K562 (cell line): ENCODE measurements around the gene FGFRL1. TPM values are rescaled to one million over a fixed set of nuclear protein-coding genes. Genes with fewer than 3 reads are reported as not detected.

Experiments used
- HMGN3 ChIP-seq: IDR thresholded peaks from 2 replicates; pipeline ENCODE4 v1.6.1; 2011; ENCODE audit warnings: borderline replicate concordance, low read depth, mild to moderate bottlenecking, mixed read lengths, low read length; ENCODE audit not compliant: insufficient read length; ENCODE audit errors: extremely low read depth
- RCOR1 ChIP-seq, 2 experiments: IDR thresholded peaks; 2 replicates each; pipeline ENCODE4 v1.6.1; 2012; ENCODE audit warnings: low read depth in 2 of 2, low read length in 2 of 2, borderline replicate concordance in 1 of 2, improper control_type of control experiment in 1 of 2
- polyA plus RNA-seq, 8 experiments: library from polyadenylated mRNA; depleted of rRNA in 4 of 8; stranded (reverse) in 5 of 8; unstranded in 3 of 8; fragments of >200 nt; fragmentation: Nextera tagmentation in 2 of 8; fragmentation: Illumina TruSeq in 1 of 8; extraction: Ambion mirVana in 2 of 8; extraction: Trizol in 1 of 8; gene quantifications; 2 replicates each; pipeline versions ENCODE4 v1.2.1 to v1.2.3, GENCODE V29; 2011 to 2014; ENCODE audit warnings: inconsistent platforms in 1 of 8, missing spikeins in 1 of 8
- total RNA-seq, 7 experiments: library from RNA; depleted of rRNA in 6 of 7; stranded (reverse); fragments of >200 nt in 6 of 7; fragmentation: Illumina TruSeq in 2 of 7; extraction: Trizol in 2 of 7; gene quantifications; 2 replicates each; pipeline versions ENCODE4 v1.2.1 to v1.2.3, GENCODE V29; 2011 to 2021; ENCODE audit warnings: low replicate concordance in 1 of 7
- TF ChIP-seq, protein P1 (sequence below), 2 experiments: fragments of 450-650 bp; IDR thresholded peaks; 2 replicates each; pipeline ENCODE4 v1.6.1; 2018; ENCODE audit warnings: mild to moderate bottlenecking in 2 of 2, low read depth in 1 of 2; ENCODE audit not compliant: partially characterized antibody in 2 of 2

Gene FGFRL1
- total and polyA plus RNA-seq, 9 of the 15 experiments (the other 6 are each of a cell fraction or from before 2014, with no cell fraction given), result 0.34 to 49.9 (median 14.6) TPM

DNA sequence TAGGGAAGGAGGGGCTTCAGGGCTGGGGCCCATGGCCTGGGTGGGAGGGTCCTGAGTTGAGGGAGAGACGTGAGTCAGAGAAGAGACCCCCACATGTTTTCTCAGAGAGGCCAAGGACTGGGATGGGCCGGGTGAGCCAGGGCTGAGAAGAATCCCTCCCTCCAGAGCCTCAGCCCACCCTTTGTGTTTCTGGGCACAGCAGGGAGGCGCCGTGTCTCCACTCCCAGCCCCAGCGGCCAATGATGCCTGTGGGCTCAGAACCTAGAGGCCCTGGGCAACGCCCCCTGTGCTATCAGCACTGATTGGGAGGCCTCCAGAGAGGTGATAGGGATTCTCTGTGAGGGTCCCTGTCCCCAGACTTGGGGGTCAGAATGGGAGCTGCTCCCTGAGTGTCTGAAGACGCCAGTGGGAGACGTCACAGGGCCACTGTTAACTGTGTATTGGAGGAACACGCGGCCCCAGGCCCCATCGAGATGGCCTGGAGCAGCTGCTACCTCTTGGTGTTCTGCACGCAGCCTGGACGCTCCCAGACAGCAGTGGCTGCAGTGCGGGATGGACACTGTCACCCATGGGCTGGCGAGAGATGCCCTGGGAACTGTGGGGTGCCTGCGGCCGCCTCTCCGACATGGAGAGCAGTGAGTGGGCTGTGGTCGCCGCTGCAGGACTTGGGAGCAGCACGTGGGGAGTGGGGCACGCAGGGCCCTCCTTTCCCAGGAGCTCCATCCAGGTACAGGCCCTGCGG is 8.5 kb downstream of the FGFRL1 start (continued):
- TF ChIP-seq, protein P1, sequence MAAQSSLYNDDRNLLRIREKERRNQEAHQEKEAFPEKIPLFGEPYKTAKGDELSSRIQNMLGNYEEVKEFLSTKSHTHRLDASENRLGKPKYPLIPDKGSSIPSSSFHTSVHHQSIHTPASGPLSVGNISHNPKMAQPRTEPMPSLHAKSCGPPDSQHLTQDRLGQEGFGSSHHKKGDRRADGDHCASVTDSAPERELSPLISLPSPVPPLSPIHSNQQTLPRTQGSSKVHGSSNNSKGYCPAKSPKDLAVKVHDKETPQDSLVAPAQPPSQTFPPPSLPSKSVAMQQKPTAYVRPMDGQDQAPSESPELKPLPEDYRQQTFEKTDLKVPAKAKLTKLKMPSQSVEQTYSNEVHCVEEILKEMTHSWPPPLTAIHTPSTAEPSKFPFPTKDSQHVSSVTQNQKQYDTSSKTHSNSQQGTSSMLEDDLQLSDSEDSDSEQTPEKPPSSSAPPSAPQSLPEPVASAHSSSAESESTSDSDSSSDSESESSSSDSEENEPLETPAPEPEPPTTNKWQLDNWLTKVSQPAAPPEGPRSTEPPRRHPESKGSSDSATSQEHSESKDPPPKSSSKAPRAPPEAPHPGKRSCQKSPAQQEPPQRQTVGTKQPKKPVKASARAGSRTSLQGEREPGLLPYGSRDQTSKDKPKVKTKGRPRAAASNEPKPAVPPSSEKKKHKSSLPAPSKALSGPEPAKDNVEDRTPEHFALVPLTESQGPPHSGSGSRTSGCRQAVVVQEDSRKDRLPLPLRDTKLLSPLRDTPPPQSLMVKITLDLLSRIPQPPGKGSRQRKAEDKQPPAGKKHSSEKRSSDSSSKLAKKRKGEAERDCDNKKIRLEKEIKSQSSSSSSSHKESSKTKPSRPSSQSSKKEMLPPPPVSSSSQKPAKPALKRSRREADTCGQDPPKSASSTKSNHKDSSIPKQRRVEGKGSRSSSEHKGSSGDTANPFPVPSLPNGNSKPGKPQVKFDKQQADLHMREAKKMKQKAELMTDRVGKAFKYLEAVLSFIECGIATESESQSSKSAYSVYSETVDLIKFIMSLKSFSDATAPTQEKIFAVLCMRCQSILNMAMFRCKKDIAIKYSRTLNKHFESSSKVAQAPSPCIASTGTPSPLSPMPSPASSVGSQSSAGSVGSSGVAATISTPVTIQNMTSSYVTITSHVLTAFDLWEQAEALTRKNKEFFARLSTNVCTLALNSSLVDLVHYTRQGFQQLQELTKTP (IDR thresholded peaks at IDR 0.05; ENCODE audit: low read depth in 1 of 2, partially characterized antibody in 2 of 2), result no peak
- TF ChIP-seq RCOR1 (IDR thresholded peaks at IDR 0.05; ENCODE audit: borderline replicate concordance in 1 of 2, low read depth in 2 of 2, low read length in 2 of 2) (no peak), HMGN3 (no peak)
